Measurements from ENCODE around the gene ZBED4. TPM values are rescaled to one million over a fixed set of nuclear protein-coding genes. Genes with fewer than 3 reads are reported as not detected.

The ZBED4 gene
- total RNA-seq, 1 experiment from 2014 or later: 21.6 TPM

- intact Hi-C loops (cut with micrococcal nuclease): no loop called here
- no peak overlapping the region for H3K4me3 ChIP-seq (replicated peaks in 1 of 2; ENCODE audit: low read depth in 1 of 2, low read length in 2 of 2)
- H3K9me2 ChIP-seq (ENCODE audit: insufficient read depth): no peaks in the 10 kb centered on the region
- ChIA-PET CTCF (no interaction called here), POLR2A (no interaction called here), RAD21 (ENCODE audit: low non-redundant PET in 1 of 2, low total read pairs in 2 of 2, uncharacterized antibody in 2 of 2, unreplicated experiment in 2 of 2) (no interaction called here)
- ATAC-seq: no peak
- H3K36me3 ChIP-seq (ENCODE audit: control insufficient read depth in 1 of 2, insufficient read depth in 2 of 2, low read length in 2 of 2): peaks cover 18 to 57% of the 10 kb centered on the region in 2 experiments
- H3K27me3 ChIP-seq (ENCODE audit: insufficient read depth, low read length): no peaks in the 10 kb centered on the region
- H3K79me2 ChIP-seq (ENCODE audit: insufficient read depth, low read length): peaks cover 65% of the 10 kb centered on the region
- H3K27ac ChIP-seq (ENCODE audit: low read depth, low read length): no peak overlapping the region
- no peaks in the 10 kb centered on the region for H3K4me1 ChIP-seq (ENCODE audit: control insufficient read depth in 1 of 2, insufficient read depth in 2 of 2, low read length in 2 of 2)
- no peaks in the 10 kb centered on the region for H4K20me1 ChIP-seq (ENCODE audit: insufficient read depth)
- no TSS peak for BruUV-seq (replicated peaks)
- DNase-seq (ENCODE audit: low read depth, low spot score): no peak
- H3K9me3 ChIP-seq (ENCODE audit: control insufficient read depth in 1 of 2, insufficient read depth in 1 of 2, low read depth in 1 of 2, low read length in 2 of 2): peaks cover 0 to 12% of the 10 kb centered on the region in 2 experiments; a peak in 3 of 4 replicates
- no peak overlapping the region for H3K9ac ChIP-seq (ENCODE audit: low read length)
- TF ChIP-seq CBX3 (IDR thresholded peaks at IDR 0.05; ENCODE audit: low read depth): no peak
- no peak overlapping the region for H3K4me2 ChIP-seq (ENCODE audit: low read length)
- H2AFZ ChIP-seq (ENCODE audit: low read depth, low read length, poor library complexity, severe bottlenecking): no peak overlapping the region
Measured at GRCh38 chr22:49885281-49885680, 31.6 kb downstream of the ZBED4 start.

GRCh38 chr22:49885881-49886280 is 32.2 kb downstream of the ZBED4 start:
- H3K9me2 ChIP-seq (ENCODE audit: insufficient read depth): no peaks in the 10 kb centered on the region
- H3K4me3 ChIP-seq (replicated peaks in 1 of 2; ENCODE audit: low read depth in 1 of 2, low read length in 2 of 2): no peak overlapping the region
- ATAC-seq: no peak
- TF ChIP-seq JUND (IDR thresholded peaks at IDR 0.05) (no peak), SP1 (IDR thresholded peaks at IDR 0.05; ENCODE audit: low read depth) (no peak), ELF1 (IDR thresholded peaks at IDR 0.05; ENCODE audit: borderline replicate concordance, low read depth) (no peak), POLR2A (IDR thresholded peaks at IDR 0.05; ENCODE audit: borderline replicate concordance, extremely low read depth, insufficient read depth, insufficient read length) (no peak), CBX3 (IDR thresholded peaks at IDR 0.05; ENCODE audit: low read depth) (no peak)
- H3K9me3 ChIP-seq (ENCODE audit: control insufficient read depth in 1 of 2, insufficient read depth in 1 of 2, low read depth in 1 of 2, low read length in 2 of 2): peaks cover 0 to 12% of the 10 kb centered on the region in 2 experiments; a peak in 3 of 4 replicates
- H3K4me2 ChIP-seq (ENCODE audit: low read length): no peak overlapping the region
- BruUV-seq (replicated peaks): no TSS peak
- DNase-seq (ENCODE audit: low read depth, low spot score): no peak
- H3K79me2 ChIP-seq (ENCODE audit: insufficient read depth, low read length): peaks cover 59% of the 10 kb centered on the region
- intact Hi-C loops (cut with micrococcal nuclease): no loop called here
- POLR2A ChIA-PET: no interaction called here
- H3K36me3 ChIP-seq (ENCODE audit: control insufficient read depth in 1 of 2, insufficient read depth in 2 of 2, low read length in 2 of 2): peaks cover 18 to 57% of the 10 kb centered on the region in 2 experiments
- no peak overlapping the region for H3K27ac ChIP-seq (ENCODE audit: low read depth, low read length)
- H3K27me3 ChIP-seq (ENCODE audit: insufficient read depth, low read length): no peaks in the 10 kb centered on the region
- no peak overlapping the region for H2AFZ ChIP-seq (ENCODE audit: low read depth, low read length, poor library complexity, severe bottlenecking)
- no peak overlapping the region for H3K9ac ChIP-seq (ENCODE audit: low read length)
- RAD21 ChIA-PET (ENCODE audit: low non-redundant PET in 1 of 2, low total read pairs in 2 of 2, uncharacterized antibody in 2 of 2, unreplicated experiment in 2 of 2): no interaction called here
- no peaks in the 10 kb centered on the region for H4K20me1 ChIP-seq (ENCODE audit: insufficient read depth)
- H3K4me1 ChIP-seq (ENCODE audit: control insufficient read depth in 1 of 2, insufficient read depth in 2 of 2, low read length in 2 of 2): no peaks in the 10 kb centered on the region
- CTCF ChIA-PET: no interaction called here
